GM12878 (cell line): ENCODE data around the gene MAGT1. TPM values are rescaled to one million over a fixed set of nuclear protein-coding genes. Genes with fewer than 3 reads are reported as not detected.

Source experiments
- ATAC-seq: fragments of 200-7000 bp; cut with Tn5 transposase; 3 replicates; pipeline ENCODE4 v1.9.1; 2020; ENCODE audit warnings: mild to moderate bottlenecking, moderate library complexity
- BruUV-seq: library from RNA; stranded (reverse); fragments of 400-500 nt; replicated peaks from 2 replicates; lab custom pipeline; 2021; lab: Mats Ljungman, UMichigan
- CTCF ChIA-PET: fragments of 300-600 bp; sonication (Branson Sonifier 250); formaldehyde crosslinking; extraction: SDS; loops from one replicate; lab custom pipeline; 2021; ENCODE audit warnings: inconsistent platforms; lab: Yijun Ruan, JAX
- POLR2A ChIA-PET: fragments of 350-600 bp; formaldehyde crosslinking; extraction: SDS; loops from one replicate; lab custom pipeline; 2021; ENCODE audit warnings: inconsistent platforms; lab: Charles Lee
- RAD21 ChIA-PET: fragments of 300-600 bp; sonication (Branson Sonifier 250); formaldehyde crosslinking; loops from one replicate; lab custom pipeline; 2023; ENCODE audit warnings: antibody characterized with exemption; ENCODE audit not compliant: unreplicated experiment; lab: Charles Lee
- SMC1A ChIA-PET: fragments of 300-600 bp; sonication (Branson Sonifier 250); formaldehyde crosslinking; loops from one replicate; lab custom pipeline; 2023; ENCODE audit not compliant: unreplicated experiment, uncharacterized antibody; lab: Charles Lee
- DNase-seq: peaks from one replicate; pipeline ENCODE4 v3.0.0-alpha.2; 2011; ENCODE audit warnings: low read depth, low spot score
- FAIRE-seq: peaks from 3 replicates; lab custom pipeline; 2011; peaks lifted over from hg19 to GRCh38; lab: Jason Lieb, UNC
- H2AFZ ChIP-seq: 2 replicates; pipeline ENCODE4 v1.6.0; 2011; ENCODE audit warnings: low read depth, low read length, control low read depth; ENCODE audit not compliant: control insufficient read depth
- H3K27ac ChIP-seq: 2 replicates; pipeline ENCODE4 v1.5.1; 2011; ENCODE audit warnings: control low read depth; ENCODE audit not compliant: control insufficient read depth, insufficient read depth
- H3K27me3 ChIP-seq, 2 experiments: replicated peaks in 1 of 2; 2 replicates each; pipeline versions ENCODE4 v1.6.0 to v1.6.1; 2011; ENCODE audit warnings: low read length in 1 of 2; ENCODE audit not compliant: control insufficient read depth in 2 of 2, insufficient read depth in 2 of 2
- H3K36me3 ChIP-seq, 2 experiments: 2 replicates each; pipeline ENCODE4 v1.5.1; 2011; ENCODE audit warnings: low read length in 1 of 2; ENCODE audit not compliant: control insufficient read depth in 2 of 2, insufficient read depth in 2 of 2
- H3K4me1 ChIP-seq: 2 replicates; pipeline ENCODE4 v1.6.1; 2011; ENCODE audit warnings: mild to moderate bottlenecking, low read length, moderate library complexity, mixed read lengths; ENCODE audit not compliant: control insufficient read depth, insufficient read depth
- H3K4me2 ChIP-seq: 2 replicates; pipeline ENCODE4 v1.6.0; 2011; ENCODE audit warnings: control low read depth; ENCODE audit not compliant: control insufficient read depth, insufficient read depth
- H3K4me3 ChIP-seq: fragments of 200-600 bp; sonication (generic); 2 replicates; pipeline ENCODE4 v1.5.1; 2016
- H3K79me2 ChIP-seq: 2 replicates; pipeline ENCODE4 v1.6.0; 2011; ENCODE audit warnings: low read length; ENCODE audit not compliant: control insufficient read depth, insufficient read depth
- H3K9ac ChIP-seq: 2 replicates; pipeline ENCODE4 v1.8.0; 2011; ENCODE audit warnings: low read length, control low read depth, mixed read lengths; ENCODE audit not compliant: control insufficient read depth, insufficient read depth
- H3K9me3 ChIP-seq: replicated peaks from 3 replicates; pipeline ENCODE4 v1.5.1; 2011; ENCODE audit warnings: mild to moderate bottlenecking, low read length; ENCODE audit not compliant: control insufficient read depth, insufficient read depth
- H4K20me1 ChIP-seq: 2 replicates; pipeline ENCODE4 v1.6.0; 2011; ENCODE audit not compliant: control insufficient read depth, insufficient read depth
- ASH2L ChIP-seq: fragments of 300-600, 200-600 bp; sonication (generic); IDR thresholded peaks from 2 replicates; pipeline ENCODE4 v1.6.1; 2017; ENCODE audit warnings: low read depth, mild to moderate bottlenecking, borderline replicate concordance
- ATF3 ChIP-seq: IDR thresholded peaks from 2 replicates; pipeline ENCODE4 v1.6.1; 2011; ENCODE audit warnings: low read depth, mild to moderate bottlenecking, low read length, moderate library complexity, borderline replicate concordance; ENCODE audit errors: extremely low read depth
- CBX3 ChIP-seq: fragments of 200-600 bp; sonication (generic); IDR thresholded peaks from 2 replicates; pipeline ENCODE4 v1.6.1; 2016; ENCODE audit warnings: low read depth, borderline replicate concordance
- CBX5 ChIP-seq: sonication (generic); IDR thresholded peaks from 2 replicates; pipeline ENCODE4 v1.6.1; 2016; ENCODE audit warnings: low read depth, moderate library complexity, mild to moderate bottlenecking, inconsistent platforms
- CTCF ChIP-seq, 3 experiments: IDR thresholded peaks in 2 of 3; conservative IDR thresholded peaks in 1 of 3; 2 replicates each; pipeline ENCODE4 v1.5.1; 2011; ENCODE audit warnings: low read depth in 3 of 3, low read length in 3 of 3, mild to moderate bottlenecking in 3 of 3, control low read depth in 2 of 3, moderate library complexity in 2 of 3, inconsistent platforms in 1 of 3, mixed read lengths in 1 of 3; ENCODE audit not compliant: control insufficient read depth in 2 of 3, insufficient read depth in 1 of 3; ENCODE audit errors: extremely low read depth in 1 of 3
- E2F8 ChIP-seq: fragments of 450-650 bp; IDR thresholded peaks from 2 replicates; pipeline ENCODE4 v1.6.1; 2018; ENCODE audit warnings: mild to moderate bottlenecking, low read depth, moderate library complexity; ENCODE audit not compliant: partially characterized antibody
- EGR1 ChIP-seq, 2 experiments: IDR thresholded peaks; 1 replicate in 1 of 2; 2 replicates in 1 of 2; pipeline ENCODE4 v1.6.1; 2011 to 2012; ENCODE audit warnings: low read depth in 2 of 2, low read length in 2 of 2, borderline replicate concordance in 1 of 2, mild to moderate bottlenecking in 1 of 2, moderate library complexity in 1 of 2
- FOXM1 ChIP-seq: IDR thresholded peaks from 2 replicates; pipeline ENCODE4 v1.6.1; 2012; ENCODE audit warnings: low read depth, mild to moderate bottlenecking, inconsistent platforms, low read length, moderate library complexity
- MAX ChIP-seq: IDR thresholded peaks from 2 replicates; pipeline ENCODE4 v1.6.1; 2012; ENCODE audit warnings: low read depth, low read length, improper control_type of control experiment
- POU2F2 ChIP-seq: IDR thresholded peaks from 3 replicates; pipeline ENCODE4 v1.6.1; 2011; ENCODE audit warnings: low read depth, mild to moderate bottlenecking, low read length, borderline replicate concordance
- SIN3A ChIP-seq: IDR thresholded peaks from 2 replicates; pipeline ENCODE4 v1.6.1; 2012; ENCODE audit warnings: low read depth, low read length, improper control_type of control experiment
- USF2 ChIP-seq: IDR thresholded peaks from 2 replicates; pipeline ENCODE4 v1.6.1; 2011; ENCODE audit warnings: low read depth, low read length, improper control_type of control experiment, borderline replicate concordance
- WGBS: methylation state at CpG from one replicate; pipeline ENCODE4 v1.1.6; 2016; ENCODE audit warnings: low lambda C conversion rate; ENCODE audit not compliant: insufficient replicate concordance, insufficient coverage; ENCODE audit errors: missing lambda C conversion rate; 5-methylcytosine and 5-hydroxymethylcytosine counted together
- in situ Hi-C: fragments of 300-500 bp; cut with MboI; formaldehyde crosslinking; loops from 9 replicates; pipeline ENCODE4 v1.14.3; 2018; ENCODE audit warnings: mixed read lengths
- intact Hi-C: fragments of 100-400 bp; cut with micrococcal nuclease; formaldehyde crosslinking; loops from one replicate; pipeline ENCODE4 v1.14.2; 2022; ENCODE audit not compliant: unreplicated experiment
- polyA plus RNA-seq, 11 experiments: library from polyadenylated mRNA; depleted of rRNA in 4 of 11; unstranded in 6 of 11; stranded (reverse) in 5 of 11; fragments of >200 nt; fragmentation: Nextera tagmentation in 4 of 11; fragmentation: Illumina TruSeq in 1 of 11; extraction: Ambion mirVana in 4 of 11; extraction: Trizol in 1 of 11; gene quantifications; 1 replicate in 1 of 11; 2 replicates in 10 of 11; pipeline versions ENCODE4 v1.2.1 to v1.2.3, GENCODE V29; 2011 to 2016; ENCODE audit warnings: inconsistent platforms in 2 of 11, missing spikeins in 2 of 11, low read depth in 1 of 11
- total RNA-seq, 4 experiments: library from RNA; depleted of rRNA in 3 of 4; stranded (reverse); fragments of >200 nt in 3 of 4; fragmentation: Illumina TruSeq in 1 of 4; extraction: Trizol in 1 of 4; gene quantifications; 2 replicates each; pipeline versions ENCODE4 v1.2.1 to v1.2.3, GENCODE V29; 2013 to 2021

The MAGT1 gene
- total and polyA plus RNA-seq, 10 of the 15 experiments (the other 5 are each of a cell fraction or from before 2014, with no cell fraction given), result 28.0 to 59.1 (median 47.9) TPM

- POLR2A ChIA-PET, result interaction anchor here (0.8 to 2.9 kb wide), 6 partner anchors 9 to 227 kb away, joined by 3 to 11 read pairs (median 4); partner anchors contain the start of gene COX7B
- no TSS peak for BruUV-seq
- RAD21 ChIA-PET, result interaction anchor here (0.6 to 3.0 kb wide), 12 partner anchors 10 to 530 kb away, joined by 3 to 31 read pairs (median 6); partner anchors contain the start of gene COX7B
- no peaks in the 10 kb centered on the region for H3K27me3 ChIP-seq
- peak within 1 kb of the TSS; percentile 62 for H3K27ac ChIP-seq
- peak; percentile 74 for FAIRE-seq
- 27% methylated on average over 29 of the region's 36 CpGs for WGBS
- H3K4me2 ChIP-seq, result peak within 1 kb of the TSS; percentile 69
- intact Hi-C loops, result loop anchor here (1.0 kb wide), 2 partner anchors 114 to 182 kb away; no protein-coding TSS in a partner anchor
- H3K4me1 ChIP-seq, result no peaks in the 10 kb centered on the region
- SMC1A ChIA-PET, result interaction anchor here (0.6 to 2.6 kb wide), 12 partner anchors 8 to 1055 kb away, joined by 3 to 13 read pairs (median 5); partner anchors contain the start of gene COX7B
- peak within 1 kb of the TSS; percentile 71 for H3K4me3 ChIP-seq
- H3K79me2 ChIP-seq, result peaks cover 33% of the 10 kb centered on the region
- DNase-seq, result peak; percentile 69
- no peaks in the 10 kb centered on the region for H3K36me3 ChIP-seq
- ATAC-seq, result peak; percentile 93
- H4K20me1 ChIP-seq, result no peaks in the 10 kb centered on the region
- in situ Hi-C loops, result no loop called here
- H3K9ac ChIP-seq, result peak within 1 kb of the TSS; percentile 59
- CTCF ChIA-PET, result interaction anchor here (0.6 to 4.4 kb wide), 12 partner anchors 9 to 1541 kb away, joined by 3 to 44 read pairs (median 4); partner anchors contain the start of genes COX7B and MAGT1
- H2AFZ ChIP-seq, result peak within 1 kb of the TSS; percentile 72
- H3K9me3 ChIP-seq, result no peaks in the 10 kb centered on the region
- TF ChIP-seq E2F8, result no peak
- peak; percentile 59; the same call in 1 of the 2 replicates for TF ChIP-seq FOXM1
- TF ChIP-seq USF2, result peak; percentile 57
- TF ChIP-seq SIN3A, result no peak; the same call in 1 of the 2 replicates
- no peak for TF ChIP-seq CBX3
- 0 out of 3 replicates have a peak, but pooled peaks of 1 of the 2 experiments have one; percentile 52 for TF ChIP-seq EGR1 (IDR thresholded peaks at IDR 0.05; ENCODE audit: borderline replicate concordance in 1 of 2, low read depth in 2 of 2, low read length in 2 of 2)
- peak; percentile 43; the same call in 1 of the 2 replicates for TF ChIP-seq MAX
- TF ChIP-seq CTCF (IDR thresholded peaks at IDR 0.05 in 2 of 3, conservative IDR thresholded peaks at IDR 0.05 in 1 of 3; ENCODE audit: control insufficient read depth in 2 of 3, extremely low read depth in 1 of 3, insufficient read depth in 1 of 3, low read depth in 3 of 3, low read length in 3 of 3), result peak; percentile 53 to 68 (median 65)
- TF ChIP-seq ATF3, result peak; percentile 61; the same call in 1 of the 2 replicates
- TF ChIP-seq ASH2L, result no peak
- TF ChIP-seq POU2F2, result 0 out of 3 replicates have a peak, but pooled peaks have one; percentile 29
- 0 out of 2 replicates have a peak, but pooled peaks have one; percentile 64 for TF ChIP-seq CBX5
These were observed 15.0 kb upstream of the MAGT1 start, which contains the start of gene ATP7A for GRCh38 chrX:77910108-77910840. ATP7A (plus strand) TSS chrX:77910693; CDS start chrX:77971642, 60,949 bp downstream.
